A549 (cell line): ENCODE data around the gene HS6ST3. TPM values are rescaled to one million over a fixed set of nuclear protein-coding genes. Genes with fewer than 3 reads are reported as not detected.

Experiments
- ATAC-seq, 2 experiments: fragments of 200-7000 bp in 1 of 2; fragments of >200 bp in 1 of 2; cut with Nextera tagmentation in 1 of 2; cut with Tn5 transposase in 1 of 2; 3 replicates each; pipeline versions ENCODE4 v1.8.0 to v1.9.1; 2018 to 2020; ENCODE audit warnings: mild to moderate bottlenecking in 1 of 2, moderate library complexity in 1 of 2
- CTCF ChIA-PET: fragments of 300-600 bp; sonication (Branson Sonifier 250); formaldehyde crosslinking; extraction: SDS; loops from one replicate; lab custom pipeline; 2021; ENCODE audit warnings: antibody characterized with exemption, inconsistent platforms; lab: Yijun Ruan, JAX
- POLR2A ChIA-PET: fragments of 350-600 bp; formaldehyde crosslinking; extraction: SDS; loops from one replicate; lab custom pipeline; 2021; ENCODE audit warnings: antibody characterized with exemption, inconsistent platforms; lab: Yijun Ruan, JAX
- DNase-seq, 2 experiments: peaks; one replicate each; pipeline versions ENCODE4 v3.0.0 to v3.0.0-alpha.2; 2011 to 2016; ENCODE audit warnings: low read depth in 1 of 2, low spot score in 1 of 2
- FAIRE-seq: peaks from 2 replicates; lab custom pipeline; 2011; peaks lifted over from hg19 to GRCh38; lab: Jason Lieb, UNC
- H3K27ac ChIP-seq, 2 experiments: fragments of >200 bp; sonication (Bioruptor Twin); formaldehyde crosslinking; 3 replicates each; pipeline ENCODE4 v1.5.1; 2016 to 2017
- H3K4me1 ChIP-seq: fragments of >200 bp; sonication (Bioruptor Twin); formaldehyde crosslinking; 3 replicates; pipeline ENCODE4 v1.6.1; 2016
- H3K4me2 ChIP-seq: fragments of >200 bp; sonication (Bioruptor Twin); formaldehyde crosslinking; 3 replicates; pipeline ENCODE4 v1.6.1; 2016
- H3K4me3 ChIP-seq: fragments of >200 bp; sonication (Bioruptor Twin); formaldehyde crosslinking; 3 replicates; pipeline ENCODE4 v1.5.1; 2016
- H3K9me3 ChIP-seq: fragments of >200 bp; sonication (Bioruptor Twin); formaldehyde crosslinking; 3 replicates; pipeline ENCODE4 v1.6.1; 2016
- CHD2 ChIP-seq: fragments of 150-350 bp; IDR thresholded peaks from 2 replicates; pipeline ENCODE4 v1.6.1; 2014; ENCODE audit warnings: low read length; ENCODE audit not compliant: partially characterized antibody
- EHF ChIP-seq: fragments of 250-450 bp; sonication (Bioruptor Pico); IDR thresholded peaks from 2 replicates; pipeline ENCODE4 v1.5.0; 2020; ENCODE audit warnings: mild to moderate bottlenecking
- EHMT2 ChIP-seq: fragments of 200-600 bp; sonication (generic); IDR thresholded peaks from 2 replicates; pipeline ENCODE4 v1.6.1; 2016; ENCODE audit warnings: antibody characterized with exemption, low read depth, mild to moderate bottlenecking, moderate library complexity
- FOSB ChIP-seq: fragments of 250-450 bp; sonication (Bioruptor Pico); IDR thresholded peaks from 2 replicates; pipeline ENCODE4 v1.5.0; 2020; ENCODE audit warnings: mild to moderate bottlenecking, moderate library complexity
- FOSL2 ChIP-seq, 2 experiments: fragments of 450-650 bp in 1 of 2; fragments of >200 bp in 1 of 2; sonication (Bioruptor Twin) in 1 of 2; formaldehyde crosslinking; IDR thresholded peaks; 2 replicates each; pipeline versions ENCODE4 v1.5.0 to v1.6.1; 2016 to 2020; ENCODE audit warnings: mild to moderate bottlenecking in 1 of 2, moderate library complexity in 1 of 2
- HES2 ChIP-seq: fragments of >200 bp; sonication (Bioruptor Twin); formaldehyde crosslinking; IDR thresholded peaks from 2 replicates; pipeline ENCODE4 v1.6.1; 2016
- HEYL ChIP-seq: fragments of 250-450 bp; sonication (Bioruptor Pico); IDR thresholded peaks from 2 replicates; pipeline ENCODE4 v1.8.0; 2021; ENCODE audit warnings: mild to moderate bottlenecking, moderate library complexity
- HOXA7 ChIP-seq: fragments of 250-450 bp; sonication (Bioruptor Pico); IDR thresholded peaks from 2 replicates; pipeline ENCODE4 v1.5.0; 2020; ENCODE audit warnings: mild to moderate bottlenecking, moderate library complexity
- JUN ChIP-seq, 2 experiments: fragments of >200 bp; sonication (Bioruptor Twin); formaldehyde crosslinking; IDR thresholded peaks; 2 replicates in 1 of 2; 3 replicates in 1 of 2; pipeline ENCODE4 v1.6.1; 2016 to 2017
- JUNB ChIP-seq: fragments of >200 bp; sonication (Bioruptor Twin); formaldehyde crosslinking; IDR thresholded peaks from 2 replicates; pipeline ENCODE4 v1.6.1; 2016
- KDM1A ChIP-seq: fragments of 200-600 bp; sonication (generic); IDR thresholded peaks from 2 replicates; pipeline ENCODE4 v1.6.1; 2016; ENCODE audit warnings: low read depth, mild to moderate bottlenecking
- KDM5A ChIP-seq: fragments of 200-600 bp; sonication (generic); IDR thresholded peaks from 2 replicates; pipeline ENCODE4 v1.6.1; 2016; ENCODE audit warnings: antibody characterized with exemption, mild to moderate bottlenecking
- MAZ ChIP-seq: fragments of 150-350 bp; IDR thresholded peaks from 2 replicates; pipeline ENCODE4 v1.6.1; 2014; ENCODE audit warnings: antibody characterized with exemption, low read depth, low read length, borderline replicate concordance
- NFE2L2 ChIP-seq: fragments of 150-350 bp; conservative IDR thresholded peaks from 2 replicates; pipeline ENCODE4 v1.6.1; 2014; ENCODE audit warnings: low read length
- NPAS2 ChIP-seq: fragments of 250-450 bp; sonication (Bioruptor Pico); IDR thresholded peaks from 2 replicates; pipeline ENCODE4 v1.8.0; 2022; ENCODE audit warnings: mild to moderate bottlenecking, moderate library complexity, borderline replicate concordance
- NR3C1 ChIP-seq: fragments of >200 bp; sonication (Bioruptor Twin); formaldehyde crosslinking; IDR thresholded peaks from 3 replicates; pipeline ENCODE4 v1.6.1; 2017
- PBX3 ChIP-seq: IDR thresholded peaks from 2 replicates; pipeline ENCODE4 v1.6.1; 2012
- PHF8 ChIP-seq: fragments of 200-600 bp; sonication (generic); IDR thresholded peaks from 2 replicates; pipeline ENCODE4 v1.6.1; 2016; ENCODE audit warnings: low read depth, mild to moderate bottlenecking, antibody characterized with exemption, moderate library complexity, borderline replicate concordance
- POLR2AphosphoS2 ChIP-seq: conservative IDR thresholded peaks from 2 replicates; pipeline ENCODE4 v1.6.1; 2012; ENCODE audit warnings: low read length, improper control_type of control experiment, inconsistent platforms
- RCOR1 ChIP-seq: fragments of 150-350 bp; IDR thresholded peaks from 2 replicates; pipeline ENCODE4 v1.6.1; 2014; ENCODE audit warnings: antibody characterized with exemption, low read length, low read depth
- SMC3 ChIP-seq: fragments of >200 bp; sonication (Bioruptor Twin); formaldehyde crosslinking; IDR thresholded peaks from 3 replicates; pipeline ENCODE4 v1.6.1; 2018; ENCODE audit warnings: inconsistent platforms
- TFCP2L1 ChIP-seq: fragments of 250-450 bp; sonication (Bioruptor Pico); IDR thresholded peaks from 2 replicates; pipeline ENCODE4 v1.5.0; 2021; ENCODE audit warnings: mild to moderate bottlenecking
- TP53 ChIP-seq: fragments of 250-450 bp; sonication (Bioruptor Pico); IDR thresholded peaks from 2 replicates; pipeline ENCODE4 v1.5.0; 2021; ENCODE audit warnings: mild to moderate bottlenecking, moderate library complexity
- ZFP36 ChIP-seq: fragments of 450-650 bp; IDR thresholded peaks from 2 replicates; pipeline ENCODE4 v1.6.1; 2014; ENCODE audit warnings: borderline replicate concordance; ENCODE audit not compliant: partially characterized antibody
- ZSCAN20 ChIP-seq: fragments of 250-450 bp; sonication (Bioruptor Pico); IDR thresholded peaks from 2 replicates; pipeline ENCODE4 v1.8.0; 2022; ENCODE audit warnings: mild to moderate bottlenecking, moderate library complexity
- WGBS: methylation state at CpG from one replicate; pipeline ENCODE4 v1.1.6; 2017; ENCODE audit errors: missing lambda C conversion rate; 5-methylcytosine and 5-hydroxymethylcytosine counted together
- polyA plus RNA-seq, 4 experiments: library from polyadenylated mRNA; depleted of rRNA in 3 of 4; stranded (reverse); fragments of >200 nt; fragmentation: RNase III in 1 of 4; extraction: RNeasy Plus Mini Kit Qiagen cat#74134 plus additional on column Dnase treatment in 1 of 4; gene quantifications; 2 replicates in 3 of 4; 3 replicates in 1 of 4; pipeline ENCODE4 v1.2.3, GENCODE V29; 2011 to 2017
- TF ChIP-seq, protein P1 (sequence below): IDR thresholded peaks from 2 replicates; pipeline ENCODE4 v1.6.1; 2012
- TF ChIP-seq, protein P2 (sequence below): fragments of >200 bp; sonication (Bioruptor Twin); formaldehyde crosslinking; IDR thresholded peaks from 3 replicates; pipeline ENCODE4 v1.5.1; 2016
- TF ChIP-seq, protein P3 (sequence below): fragments of >200 bp; sonication (Bioruptor Twin); formaldehyde crosslinking; IDR thresholded peaks from 3 replicates; pipeline ENCODE4 v1.6.1; 2016

HS6ST3 gene
- polyA plus RNA-seq, 2 of the 4 experiments (the other 2 are of a cell fraction): not detected

GRCh38 chr13:96203471-96203870, 113.6 kb downstream of the HS6ST3 start:
- DNase-seq (no peak), FAIRE-seq (no peak), ATAC-seq (no peak)
- ChIA-PET CTCF (no interaction called here), POLR2A (no interaction called here)
- TF ChIP-seq RCOR1: no peak
- TF ChIP-seq JUNB: no peak
- TF ChIP-seq, protein P1, sequence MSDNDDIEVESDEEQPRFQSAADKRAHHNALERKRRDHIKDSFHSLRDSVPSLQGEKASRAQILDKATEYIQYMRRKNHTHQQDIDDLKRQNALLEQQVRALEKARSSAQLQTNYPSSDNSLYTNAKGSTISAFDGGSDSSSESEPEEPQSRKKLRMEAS: no peak
- no peak for TF ChIP-seq POLR2AphosphoS2
- no peak for TF ChIP-seq PHF8
- TF ChIP-seq JUN (IDR thresholded peaks at IDR 0.05): no peak
- TF ChIP-seq FOSL2 (IDR thresholded peaks at IDR 0.05): no peak
- no peak for TF ChIP-seq FOSL2 (CRISPR knock-in tag; IDR thresholded peaks at IDR 0.05)
- no peak for TF ChIP-seq SMC3
- no peak for TF ChIP-seq HOXA7 (CRISPR knock-in tag)
- no peak for TF ChIP-seq TP53 (CRISPR knock-in tag)
- no peak for TF ChIP-seq PBX3
- TF ChIP-seq HEYL: no peak
- TF ChIP-seq NPAS2 (CRISPR knock-in tag): no peak
- TF ChIP-seq, protein P2, sequence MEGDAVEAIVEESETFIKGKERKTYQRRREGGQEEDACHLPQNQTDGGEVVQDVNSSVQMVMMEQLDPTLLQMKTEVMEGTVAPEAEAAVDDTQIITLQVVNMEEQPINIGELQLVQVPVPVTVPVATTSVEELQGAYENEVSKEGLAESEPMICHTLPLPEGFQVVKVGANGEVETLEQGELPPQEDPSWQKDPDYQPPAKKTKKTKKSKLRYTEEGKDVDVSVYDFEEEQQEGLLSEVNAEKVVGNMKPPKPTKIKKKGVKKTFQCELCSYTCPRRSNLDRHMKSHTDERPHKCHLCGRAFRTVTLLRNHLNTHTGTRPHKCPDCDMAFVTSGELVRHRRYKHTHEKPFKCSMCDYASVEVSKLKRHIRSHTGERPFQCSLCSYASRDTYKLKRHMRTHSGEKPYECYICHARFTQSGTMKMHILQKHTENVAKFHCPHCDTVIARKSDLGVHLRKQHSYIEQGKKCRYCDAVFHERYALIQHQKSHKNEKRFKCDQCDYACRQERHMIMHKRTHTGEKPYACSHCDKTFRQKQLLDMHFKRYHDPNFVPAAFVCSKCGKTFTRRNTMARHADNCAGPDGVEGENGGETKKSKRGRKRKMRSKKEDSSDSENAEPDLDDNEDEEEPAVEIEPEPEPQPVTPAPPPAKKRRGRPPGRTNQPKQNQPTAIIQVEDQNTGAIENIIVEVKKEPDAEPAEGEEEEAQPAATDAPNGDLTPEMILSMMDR: no peak
- TF ChIP-seq EHF: no peak
- no peak for TF ChIP-seq CHD2
- TF ChIP-seq KDM1A: no peak
- no peak for TF ChIP-seq HES2
- WGBS: 0% methylated on average over 2 of the region's 2 CpGs
- Histone ChIP-seq H3K27ac (no peak overlapping the region), H3K4me2 (no peak overlapping the region), H3K9me3 (no peaks in the 10 kb centered on the region), H3K4me1 (no peaks in the 10 kb centered on the region), H3K4me3 (no peak overlapping the region)

DNA sequence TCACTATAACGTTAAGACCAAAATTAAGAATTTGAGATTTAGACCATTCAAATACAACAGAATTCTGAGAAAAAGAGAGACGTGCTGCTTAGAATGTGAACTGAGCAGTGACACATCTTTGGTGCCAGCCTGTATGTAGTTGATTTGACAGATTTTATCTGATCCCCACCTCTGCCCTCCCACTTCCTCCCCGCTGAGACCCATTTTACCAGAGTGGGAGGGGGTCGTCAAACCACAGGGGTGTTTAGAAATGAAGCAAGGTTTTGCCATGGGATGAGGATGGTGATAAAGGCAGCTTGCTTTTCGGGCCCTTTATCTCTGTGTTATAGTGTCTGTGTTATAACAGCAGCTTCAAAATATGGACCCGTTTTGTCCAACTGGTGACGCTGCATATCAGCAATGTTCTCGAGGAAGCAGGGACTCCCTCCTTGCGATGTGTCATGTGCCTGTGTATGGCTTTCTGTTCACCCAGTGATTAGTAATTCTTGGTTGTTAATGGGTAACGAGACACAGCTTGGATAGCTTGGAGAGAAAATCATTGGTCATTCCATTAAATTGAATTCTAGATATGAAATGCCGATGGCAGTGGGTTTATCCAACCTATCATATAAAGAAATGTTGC, 125.0 kb downstream of the HS6ST3 start:
- POLR2A ChIA-PET: no interaction called here

More for the DNA sequence above, 125.0 kb downstream of the HS6ST3 start:
- ATAC-seq (no peak), FAIRE-seq (no peak), DNase-seq (peak; percentile 3 to 11)
- CTCF ChIA-PET: no interaction called here
- H3K9me3 ChIP-seq: no peaks in the 10 kb centered on the region
- no peak for TF ChIP-seq KDM5A
- no peak for TF ChIP-seq ZSCAN20
- no peak for TF ChIP-seq MAZ
- TF ChIP-seq RCOR1: no peak
- TF ChIP-seq, protein P3, sequence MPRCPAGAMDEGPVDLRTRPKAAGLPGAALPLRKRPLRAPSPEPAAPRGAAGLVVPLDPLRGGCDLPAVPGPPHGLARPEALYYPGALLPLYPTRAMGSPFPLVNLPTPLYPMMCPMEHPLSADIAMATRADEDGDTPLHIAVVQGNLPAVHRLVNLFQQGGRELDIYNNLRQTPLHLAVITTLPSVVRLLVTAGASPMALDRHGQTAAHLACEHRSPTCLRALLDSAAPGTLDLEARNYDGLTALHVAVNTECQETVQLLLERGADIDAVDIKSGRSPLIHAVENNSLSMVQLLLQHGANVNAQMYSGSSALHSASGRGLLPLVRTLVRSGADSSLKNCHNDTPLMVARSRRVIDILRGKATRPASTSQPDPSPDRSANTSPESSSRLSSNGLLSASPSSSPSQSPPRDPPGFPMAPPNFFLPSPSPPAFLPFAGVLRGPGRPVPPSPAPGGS: no peak
- TF ChIP-seq NFE2L2: no peak
- TF ChIP-seq FOSB (CRISPR knock-in tag): no peak
- no peak for TF ChIP-seq PBX3
- no peak for TF ChIP-seq TFCP2L1 (CRISPR knock-in tag)
- no peak for TF ChIP-seq NR3C1
- no peak for TF ChIP-seq EHMT2
- no peak for TF ChIP-seq FOSL2 (IDR thresholded peaks at IDR 0.05)
- TF ChIP-seq FOSL2 (CRISPR knock-in tag; IDR thresholded peaks at IDR 0.05): no peak
- no peak for TF ChIP-seq ZFP36
- no peak overlapping the region for H3K4me3 ChIP-seq
- WGBS: 14% methylated on average over 11 of the region's 11 CpGs
- no peaks in the 10 kb centered on the region for H3K4me1 ChIP-seq
- peak overlapping the region; percentile 28; the same call in 1 of the 3 replicates for H3K4me2 ChIP-seq
- no peak overlapping the region for H3K27ac ChIP-seq
